Activated T-helper 17 cell treated with anti-CD3 and anti-CD28 coated beads, Interleukin-2, amount 50 U/mL, for 72 hours (primary cell): ENCODE measurements around the gene PCSK4. TPM values are rescaled to one million over a fixed set of nuclear protein-coding genes. Genes with fewer than 3 reads are reported as not detected.

ENCODE experiments used
- ATAC-seq: fragments of 150-1000 bp; cut with Tn5 transposase; replicated peaks from 2 replicates; pipeline ENCODE4 v1.10.0; 2021; ENCODE audit warnings: mild to moderate bottlenecking, moderate library complexity
- H3K27ac Mint-ChIP-seq: one replicate; pipeline ENCODE4 v1.8.0; 2022; ENCODE audit warnings: mixed read lengths
- H3K27me3 Mint-ChIP-seq: one replicate; pipeline ENCODE4 v1.8.0; 2022; ENCODE audit warnings: mixed read lengths
- H3K36me3 Mint-ChIP-seq: one replicate; pipeline ENCODE4 v1.8.0; 2022; ENCODE audit warnings: low read depth, mild to moderate bottlenecking, mixed read lengths
- H3K4me1 Mint-ChIP-seq: one replicate; pipeline ENCODE4 v1.8.0; 2022; ENCODE audit warnings: mixed read lengths
- H3K4me3 Mint-ChIP-seq: one replicate; pipeline ENCODE4 v1.8.0; 2022; ENCODE audit warnings: mild to moderate bottlenecking, mixed read lengths
- H3K9me3 Mint-ChIP-seq: one replicate; pipeline ENCODE4 v1.8.0; 2022; ENCODE audit warnings: mixed read lengths
- total RNA-seq, 2 donors: library from RNA; stranded (reverse); gene quantifications; one replicate each; pipeline ENCODE4 v1.2.3, GENCODE V29; 2022

PCSK4 gene
- total RNA-seq, 2 donors from 2014 or later: 2.4 to 7.8 TPM

- H3K36me3 Mint-ChIP-seq: no peaks in the 10 kb centered on the region
- no peaks in the 10 kb centered on the region for H3K4me1 Mint-ChIP-seq
- no peak for ATAC-seq
- H3K27me3 Mint-ChIP-seq: no peaks in the 10 kb centered on the region
- H3K27ac Mint-ChIP-seq: no peak overlapping the region
- H3K9me3 Mint-ChIP-seq: no peaks in the 10 kb centered on the region
- H3K4me3 Mint-ChIP-seq: no peak overlapping the region
Measured at GRCh38 chr19:1468274-1468820, 21.8 kb downstream of the PCSK4 start.

- H3K9me3 Mint-ChIP-seq: no peaks in the 10 kb centered on the region
- H3K27me3 Mint-ChIP-seq: no peaks in the 10 kb centered on the region
- ATAC-seq: no peak
- H3K4me3 Mint-ChIP-seq: no peak overlapping the region
- H3K36me3 Mint-ChIP-seq: no peaks in the 10 kb centered on the region
- no peaks in the 10 kb centered on the region for H3K4me1 Mint-ChIP-seq
- no peak overlapping the region for H3K27ac Mint-ChIP-seq
Measured at GRCh38 chr19:1467490-1468273, 22.5 kb downstream of the PCSK4 start.

GRCh38 chr19:1467215-1467489 is 23.0 kb downstream of the PCSK4 start:
- Mint-ChIP-seq H3K27ac (no peak overlapping the region), H3K4me1 (no peaks in the 10 kb centered on the region), H3K27me3 (no peaks in the 10 kb centered on the region), H3K36me3 (no peaks in the 10 kb centered on the region), H3K4me3 (no peak overlapping the region), H3K9me3 (no peaks in the 10 kb centered on the region)
- no peak for ATAC-seq

GRCh38 chr19:1466461-1467214 is 23.5 kb downstream of the PCSK4 start:
- Mint-ChIP-seq H3K9me3 (no peaks in the 10 kb centered on the region), H3K27me3 (no peaks in the 10 kb centered on the region), H3K4me3 (no peak overlapping the region), H3K27ac (no peak overlapping the region), H3K4me1 (no peaks in the 10 kb centered on the region), H3K36me3 (no peaks in the 10 kb centered on the region)
- ATAC-seq: no peak

GRCh38 chr19:1466018-1466460 is 24.1 kb downstream of the PCSK4 start:
- H3K9me3 Mint-ChIP-seq: no peaks in the 10 kb centered on the region
- no peaks in the 10 kb centered on the region for H3K4me1 Mint-ChIP-seq

GRCh38 chr19:1465191-1466016 is 24.7 kb downstream of the PCSK4 start:
- H3K27me3 Mint-ChIP-seq: no peaks in the 10 kb centered on the region
- H3K9me3 Mint-ChIP-seq: no peaks in the 10 kb centered on the region
- H3K4me3 Mint-ChIP-seq: no peak overlapping the region
- H3K4me1 Mint-ChIP-seq: no peaks in the 10 kb centered on the region
- no peaks in the 10 kb centered on the region for H3K36me3 Mint-ChIP-seq
- no peak for ATAC-seq
- no peak overlapping the region for H3K27ac Mint-ChIP-seq

More at GRCh38 chr19:1466018-1466460, 24.1 kb downstream of the PCSK4 start:
- Mint-ChIP-seq H3K27me3 (no peaks in the 10 kb centered on the region), H3K4me3 (no peak overlapping the region), H3K27ac (no peak overlapping the region), H3K36me3 (no peaks in the 10 kb centered on the region)
- no peak for ATAC-seq

GRCh38 chr19:1461862-1462261 is 28.3 kb downstream of the PCSK4 start:
- no peak for ATAC-seq
- no peak overlapping the region for H3K4me3 Mint-ChIP-seq
- no peaks in the 10 kb centered on the region for H3K27me3 Mint-ChIP-seq
- peaks cover 5% of the 10 kb centered on the region for H3K4me1 Mint-ChIP-seq
- H3K9me3 Mint-ChIP-seq: no peaks in the 10 kb centered on the region
- H3K36me3 Mint-ChIP-seq: peaks cover 5% of the 10 kb centered on the region
- no peak overlapping the region for H3K27ac Mint-ChIP-seq

GRCh38 chr19:1460033-1460995 is 29.8 kb downstream of the PCSK4 start:
- no peak overlapping the region for H3K4me3 Mint-ChIP-seq
- ATAC-seq: no peak
- peaks cover 9% of the 10 kb centered on the region for H3K4me1 Mint-ChIP-seq
- H3K36me3 Mint-ChIP-seq: peaks cover 5% of the 10 kb centered on the region
- H3K27ac Mint-ChIP-seq: no peak overlapping the region
- no peaks in the 10 kb centered on the region for H3K9me3 Mint-ChIP-seq
- H3K27me3 Mint-ChIP-seq: peaks cover 6% of the 10 kb centered on the region

- H3K36me3 Mint-ChIP-seq: peaks cover 5% of the 10 kb centered on the region
- H3K9me3 Mint-ChIP-seq: no peaks in the 10 kb centered on the region
- peaks cover 6% of the 10 kb centered on the region for H3K27me3 Mint-ChIP-seq
- no peak overlapping the region for H3K4me3 Mint-ChIP-seq
- no peak overlapping the region for H3K27ac Mint-ChIP-seq
- H3K4me1 Mint-ChIP-seq: peaks cover 9% of the 10 kb centered on the region
- no peak for ATAC-seq
Measured at GRCh38 chr19:1459479-1459878, 30.7 kb downstream of the PCSK4 start.

GRCh38 chr19:1457892-1458291 is 32.3 kb downstream of the PCSK4 start:
- Mint-ChIP-seq H3K4me3 (no peak overlapping the region), H3K27me3 (peaks cover 12% of the 10 kb centered on the region), H3K27ac (no peak overlapping the region), H3K36me3 (peaks cover 5% of the 10 kb centered on the region), H3K4me1 (peaks cover 9% of the 10 kb centered on the region), H3K9me3 (no peaks in the 10 kb centered on the region)
- no peak for ATAC-seq

GRCh38 chr19:1457031-1457739 is 33.0 kb downstream of the PCSK4 start:
- Mint-ChIP-seq H3K36me3 (peaks cover 5% of the 10 kb centered on the region), H3K9me3 (no peaks in the 10 kb centered on the region), H3K4me1 (peaks cover 9% of the 10 kb centered on the region), H3K27me3 (peaks cover 12% of the 10 kb centered on the region), H3K4me3 (no peak overlapping the region), H3K27ac (no peak overlapping the region)
- ATAC-seq: no peak

- Mint-ChIP-seq H3K27me3 (peaks cover 12% of the 10 kb centered on the region), H3K4me1 (peaks cover 9% of the 10 kb centered on the region), H3K4me3 (no peak overlapping the region)
Measured at GRCh38 chr19:1456121-1456900, 33.8 kb downstream of the PCSK4 start.

More at GRCh38 chr19:1456121-1456900, 33.8 kb downstream of the PCSK4 start:
- peaks cover 5% of the 10 kb centered on the region for H3K36me3 Mint-ChIP-seq
- H3K27ac Mint-ChIP-seq: no peak overlapping the region
- ATAC-seq: no peak
- H3K9me3 Mint-ChIP-seq: no peaks in the 10 kb centered on the region
